ENCODE data around the gene MTARC2. TPM values are rescaled to one million over a fixed set of nuclear protein-coding genes. Genes with fewer than 3 reads are reported as not detected.
A peak's percentile ranks its signal among the peaks of the same experiment; 100 is the strongest.

Gene MTARC2
- total and polyA plus RNA-seq, 2 of the 4 experiments (the other 2 are of a cell fraction) = 0.36 to 2.6 TPM

- Histone ChIP-seq H2BK5ac (ENCODE audit: low read depth, low read length, poor library complexity, severe bottlenecking) (no peak overlapping the region), H3K9ac (ENCODE audit: low read depth, low read length) (no peak overlapping the region), H2BK15ac (ENCODE audit: low read depth, low read length) (no peak overlapping the region), H3K23ac (ENCODE audit: low read depth, low read length) (no peak overlapping the region), H3K79me1 (ENCODE audit: low read depth in 1 of 2, low read length in 2 of 2) (no peaks in the 10 kb centered on the region), H2BK20ac (ENCODE audit: low read depth, low read length) (no peak overlapping the region), H2AK9ac (replicated peaks; ENCODE audit: low read depth, low read length, poor library complexity) (no peak overlapping the region), H3K4me2 (ENCODE audit: low read depth, low read length) (no peak overlapping the region), H3K27ac (ENCODE audit: insufficient read depth, low read length) (no peak overlapping the region), H3K4ac (ENCODE audit: low read depth, low read length) (no peak overlapping the region), H4K91ac (ENCODE audit: insufficient read depth, low read depth, low read length) (no peak overlapping the region), H2AK5ac (ENCODE audit: low read depth, low read length) (peak overlapping the region; percentile 38; the same call in 1 of the 2 replicates), H3K36me3 (ENCODE audit: control insufficient read depth, insufficient read depth, low read length) (no peaks in the 10 kb centered on the region), H4K20me1 (ENCODE audit: insufficient read depth, low read length) (0 out of 2 replicates have a peak, but pooled peaks cover 3% of the 10 kb centered on the region), H2AFZ (replicated peaks; ENCODE audit: low read length, poor library complexity) (peak overlapping the region; percentile 74), H2BK120ac (ENCODE audit: low read depth, low read length) (no peak overlapping the region), H3K27me3 (ENCODE audit: control insufficient read depth, insufficient read depth, low read length) (no peaks in the 10 kb centered on the region), H4K8ac (ENCODE audit: low read depth in 2 of 2, low read length in 2 of 2) (no peak overlapping the region), H3K14ac (replicated peaks; ENCODE audit: low read depth, low read length) (no peak overlapping the region), H3K56ac (ENCODE audit: extremely low read depth, insufficient read depth, low read length) (no peak overlapping the region), H4K5ac (ENCODE audit: low read depth, low read length) (no peak overlapping the region), H3K9me3 (ENCODE audit: control insufficient read depth, insufficient read depth, low read length) (no peaks in the 10 kb centered on the region), H3K18ac (ENCODE audit: low read depth, low read length) (no peak overlapping the region), H3K4me1 (ENCODE audit: control insufficient read depth, insufficient read depth, low read length) (no peaks in the 10 kb centered on the region), H3K4me3 (ENCODE audit: insufficient read depth, low read depth, low read length) (no peak overlapping the region), H3K9me1 (ENCODE audit: insufficient read depth, low read length) (no peaks in the 10 kb centered on the region)
- POLR2A ChIA-PET (ENCODE audit: unreplicated experiment) = no interaction called here
- TF ChIP-seq ELK1 (IDR thresholded peaks at IDR 0.05; ENCODE audit: borderline replicate concordance, low read depth, low read length) = no peak
- peak; percentile 97 for TF ChIP-seq RAD21 (IDR thresholded peaks at IDR 0.05; ENCODE audit: low read length)
- TF ChIP-seq CTCF (conservative IDR thresholded peaks at IDR 0.05; ENCODE audit: low read depth, low read length) = peak; percentile 91
- peak; percentile 80 for TF ChIP-seq SMC3 (IDR thresholded peaks at IDR 0.05; ENCODE audit: low read depth, low read length)
- intact Hi-C loops (cut with micrococcal nuclease) (loop anchor here (1.0 to 10.0 kb wide), 6 partner anchors 87 to 940 kb away; partner anchors contain the start of genes C1orf115 and MARK1), in situ Hi-C loops (cut with MboI; ENCODE audit: low sequenced_read_pairs) (loop anchor here (5.0 to 10.0 kb wide), 2 partner anchors 90 to 482 kb away; no protein-coding TSS in a partner anchor), dilution Hi-C loops (cut with HindIII; ENCODE audit: low sequenced_read_pairs, unreplicated experiment) (no loop called here)
- peak; percentile 100 for ATAC-seq (ENCODE audit: low read depth)
- CTCF ChIA-PET = interaction anchor here (0.5 to 3.0 kb wide), 19 partner anchors 9 to 740 kb away, joined by 3 to 19 read pairs (median 3); partner anchors contain the start of genes MTARC1 and MTARC2
- WGBS, 2 experiments (ENCODE audit: extremely low coverage in 2 of 2, insufficient read length in 1 of 2) = 100% methylated on average over 1 of the region's 19 CpGs; no CpG with 5 or more reads in 1 of the 2 experiments
- DNase-seq = peak; percentile 62
- BruUV-seq (replicated peaks) = no TSS peak
Observed at GRCh38 chr1:220776720-220777326, 28.7 kb downstream of the MTARC2 start.
